ENCODE data around the gene SACM1L.
"Not testable (repeated sequence)": the region's sequence is repeated elsewhere in the genome, so short reads cannot be mapped to it uniquely, and the experiment has no call there.

SACM1L gene

GRCh38 chr3:45690336-45691035 lies 1.3 kb downstream of the SACM1L start:
- TF ChIP-seq EZH2 (IDR thresholded peaks at IDR 0.05) (no peak), FOXP2 (optimal IDR thresholded peaks at IDR 0.05; ENCODE audit: control extremely low read depth, extremely low read length, insufficient read depth) (no peak), POLR2AphosphoS5 (IDR thresholded peaks at IDR 0.05; ENCODE audit: borderline replicate concordance, low read depth, low read length) (no peak)
- Histone ChIP-seq H3K9ac (ENCODE audit: insufficient read length) (peak overlapping the region; percentile 89), H3K27ac (no peak overlapping the region), H3K36me3 (ENCODE audit: insufficient read depth, low read length) (peaks cover 2% of the 10 kb centered on the region; the same call in 1 of the 2 replicates), H3K9me3 (ENCODE audit: low read depth, low read length) (no peaks in the 10 kb centered on the region), H3K4me3 (peak overlapping the region; percentile 84)
- DNase-seq (ENCODE audit: low read depth, low spot score), result no peak

- H3K9ac ChIP-seq (ENCODE audit: insufficient read length), result no peak overlapping the region
- H3K27ac ChIP-seq, result no peak overlapping the region
- no peak overlapping the region for H3K4me3 ChIP-seq
Observed at GRCh38 chr3:45691842-45692241, 2.6 kb downstream of the SACM1L start.

GRCh38 chr3:45692866-45693265 lies 3.7 kb downstream of the SACM1L start:
- H3K9me3 ChIP-seq (ENCODE audit: low read depth, low read length), result no peaks in the 10 kb centered on the region
- no peak overlapping the region for H3K4me3 ChIP-seq
- DNase-seq (ENCODE audit: low read depth, low spot score), result no peak
- H3K36me3 ChIP-seq (ENCODE audit: insufficient read depth, low read length), result peaks cover 2% of the 10 kb centered on the region; the same call in 1 of the 2 replicates
- H3K27ac ChIP-seq, result no peak overlapping the region
- no peak for TF ChIP-seq POLR2AphosphoS5 (IDR thresholded peaks at IDR 0.05; ENCODE audit: borderline replicate concordance, low read depth, low read length)
- no peak for TF ChIP-seq FOXP2 (optimal IDR thresholded peaks at IDR 0.05; ENCODE audit: control extremely low read depth, extremely low read length, insufficient read depth)
- no peak for TF ChIP-seq EZH2 (IDR thresholded peaks at IDR 0.05)
- no peak overlapping the region for H3K9ac ChIP-seq (ENCODE audit: insufficient read length)

More at GRCh38 chr3:45691842-45692241, 2.6 kb downstream of the SACM1L start:
- Histone ChIP-seq H3K9me3 (ENCODE audit: low read depth, low read length) (no peaks in the 10 kb centered on the region), H3K36me3 (ENCODE audit: insufficient read depth, low read length) (peaks cover 2% of the 10 kb centered on the region; the same call in 1 of the 2 replicates)
- no peak for DNase-seq (ENCODE audit: low read depth, low spot score)
- TF ChIP-seq FOXP2 (optimal IDR thresholded peaks at IDR 0.05; ENCODE audit: control extremely low read depth, extremely low read length, insufficient read depth) (no peak), EZH2 (IDR thresholded peaks at IDR 0.05) (no peak), POLR2AphosphoS5 (IDR thresholded peaks at IDR 0.05; ENCODE audit: borderline replicate concordance, low read depth, low read length) (no peak)

- no peaks in the 10 kb centered on the region for H3K9me3 ChIP-seq (ENCODE audit: low read depth, low read length)
- no peak overlapping the region for H3K9ac ChIP-seq (ENCODE audit: insufficient read length)
- no peak for DNase-seq (ENCODE audit: low read depth, low spot score)
- peaks cover 2% of the 10 kb centered on the region; the same call in 1 of the 2 replicates for H3K36me3 ChIP-seq (ENCODE audit: insufficient read depth, low read length)
- no peak overlapping the region for H3K27ac ChIP-seq
- TF ChIP-seq POLR2AphosphoS5 (IDR thresholded peaks at IDR 0.05; ENCODE audit: borderline replicate concordance, low read depth, low read length), result no peak
- TF ChIP-seq FOXP2 (optimal IDR thresholded peaks at IDR 0.05; ENCODE audit: control extremely low read depth, extremely low read length, insufficient read depth), result no peak
- no peak for TF ChIP-seq EZH2 (IDR thresholded peaks at IDR 0.05)
- no peak overlapping the region for H3K4me3 ChIP-seq
Observed at GRCh38 chr3:45693941-45694521, 4.8 kb downstream of the SACM1L start.

- not testable (repeated sequence) for DNase-seq (ENCODE audit: low read depth, low spot score); H3K9me3 ChIP-seq (ENCODE audit: low read depth, low read length); H3K27ac ChIP-seq; H3K4me3 ChIP-seq; H3K36me3 ChIP-seq (ENCODE audit: insufficient read depth, low read length); H3K9ac ChIP-seq (ENCODE audit: insufficient read length)
Observed at GRCh38 chr3:45695166-45695565, 6.0 kb downstream of the SACM1L start.

GRCh38 chr3:45700570-45701073 lies 11.4 kb downstream of the SACM1L start:
- no peak overlapping the region for H3K27ac ChIP-seq

GRCh38 chr3:45701172-45701867 lies 12.1 kb downstream of the SACM1L start:
- Histone ChIP-seq H3K9me3 (ENCODE audit: low read depth, low read length) (no peaks in the 10 kb centered on the region), H3K9ac (ENCODE audit: insufficient read length) (no peak overlapping the region), H3K27ac (no peak overlapping the region), H3K36me3 (ENCODE audit: insufficient read depth, low read length) (peaks cover 5% of the 10 kb centered on the region; the same call in 1 of the 2 replicates), H3K4me3 (no peak overlapping the region)
- TF ChIP-seq EZH2 (IDR thresholded peaks at IDR 0.05), result no peak
- no peak for TF ChIP-seq FOXP2 (optimal IDR thresholded peaks at IDR 0.05; ENCODE audit: control extremely low read depth, extremely low read length, insufficient read depth)
- no peak for TF ChIP-seq POLR2AphosphoS5 (IDR thresholded peaks at IDR 0.05; ENCODE audit: borderline replicate concordance, low read depth, low read length)
- DNase-seq (ENCODE audit: low read depth, low spot score), result no peak

More at GRCh38 chr3:45700570-45701073, 11.4 kb downstream of the SACM1L start:
- TF ChIP-seq FOXP2 (optimal IDR thresholded peaks at IDR 0.05; ENCODE audit: control extremely low read depth, extremely low read length, insufficient read depth) (no peak), POLR2AphosphoS5 (IDR thresholded peaks at IDR 0.05; ENCODE audit: borderline replicate concordance, low read depth, low read length) (no peak), EZH2 (IDR thresholded peaks at IDR 0.05) (no peak)
- no peaks in the 10 kb centered on the region; the same call in 1 of the 2 replicates for H3K36me3 ChIP-seq (ENCODE audit: insufficient read depth, low read length)
- no peak overlapping the region for H3K4me3 ChIP-seq
- H3K9me3 ChIP-seq (ENCODE audit: low read depth, low read length), result no peaks in the 10 kb centered on the region
- no peak overlapping the region for H3K9ac ChIP-seq (ENCODE audit: insufficient read length)
- no peak for DNase-seq (ENCODE audit: low read depth, low spot score)

GRCh38 chr3:45704301-45704943 lies 15.2 kb downstream of the SACM1L start:
- peaks cover 10% of the 10 kb centered on the region; the same call in 1 of the 2 replicates for H3K36me3 ChIP-seq (ENCODE audit: insufficient read depth, low read length)

More at GRCh38 chr3:45704301-45704943, 15.2 kb downstream of the SACM1L start:
- TF ChIP-seq POLR2AphosphoS5 (IDR thresholded peaks at IDR 0.05; ENCODE audit: borderline replicate concordance, low read depth, low read length), result no peak
- no peak for TF ChIP-seq FOXP2 (optimal IDR thresholded peaks at IDR 0.05; ENCODE audit: control extremely low read depth, extremely low read length, insufficient read depth)
- TF ChIP-seq EZH2 (IDR thresholded peaks at IDR 0.05), result no peak
- Histone ChIP-seq H3K9ac (ENCODE audit: insufficient read length) (no peak overlapping the region), H3K9me3 (ENCODE audit: low read depth, low read length) (no peaks in the 10 kb centered on the region), H3K4me3 (no peak overlapping the region), H3K27ac (no peak overlapping the region)
- DNase-seq (ENCODE audit: low read depth, low spot score), result no peak
